ENCODE results near the gene CXCR5. TPM values are rescaled to one million over a fixed set of nuclear protein-coding genes. Genes with fewer than 3 reads are reported as not detected.

CXCR5 gene
- total RNA-seq, 1 donor from 2014 or later = not detected

DNA sequence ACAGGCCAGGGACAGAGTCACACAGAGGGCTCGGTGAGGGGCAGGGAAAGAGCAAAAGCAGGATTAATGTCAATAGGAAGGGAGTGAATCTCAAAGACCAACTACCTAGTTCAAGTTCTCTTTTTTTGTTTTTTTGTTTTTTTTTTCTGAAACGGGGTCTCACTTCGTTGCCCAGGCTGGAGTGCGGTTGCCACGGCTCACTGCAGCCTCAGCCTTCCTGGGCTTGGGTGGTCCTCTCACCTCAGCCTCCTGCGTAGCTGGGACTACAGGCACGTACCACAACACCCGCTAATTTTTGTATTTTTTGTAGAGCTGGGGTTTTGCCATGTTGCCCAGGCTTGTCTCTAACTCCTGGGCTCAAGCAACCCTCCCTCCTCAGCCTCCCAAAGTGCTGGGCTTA is 51.7 kb downstream of the CXCR5 start:
- Histone ChIP-seq H3K9me3 (ENCODE audit: control insufficient read depth in 3 of 3, low read length in 3 of 3) (no peaks in the 10 kb centered on the region), H3K27me3 (ENCODE audit: control insufficient read depth in 3 of 3, insufficient read depth in 3 of 3, low read length in 3 of 3) (peaks cover 0 to 7% (median 3%) of the 10 kb centered on the region in 3 donors), H3K27ac (ENCODE audit: low read depth, low read length) (no peak overlapping the region), H3K4me3 (ENCODE audit: low read length in 3 of 3) (no peak overlapping the region), H3K9ac (ENCODE audit: low read depth in 1 of 3, low read length in 3 of 3) (no peak overlapping the region), H3K36me3 (ENCODE audit: control insufficient read depth in 3 of 3, insufficient read depth in 3 of 3, low read length in 3 of 3) (no peaks in the 10 kb centered on the region), H3K4me1 (ENCODE audit: control insufficient read depth in 3 of 3, insufficient read depth in 3 of 3, low read length in 3 of 3) (peaks cover 15 to 25% (median 19%) of the 10 kb centered on the region in 3 donors)

DNA sequence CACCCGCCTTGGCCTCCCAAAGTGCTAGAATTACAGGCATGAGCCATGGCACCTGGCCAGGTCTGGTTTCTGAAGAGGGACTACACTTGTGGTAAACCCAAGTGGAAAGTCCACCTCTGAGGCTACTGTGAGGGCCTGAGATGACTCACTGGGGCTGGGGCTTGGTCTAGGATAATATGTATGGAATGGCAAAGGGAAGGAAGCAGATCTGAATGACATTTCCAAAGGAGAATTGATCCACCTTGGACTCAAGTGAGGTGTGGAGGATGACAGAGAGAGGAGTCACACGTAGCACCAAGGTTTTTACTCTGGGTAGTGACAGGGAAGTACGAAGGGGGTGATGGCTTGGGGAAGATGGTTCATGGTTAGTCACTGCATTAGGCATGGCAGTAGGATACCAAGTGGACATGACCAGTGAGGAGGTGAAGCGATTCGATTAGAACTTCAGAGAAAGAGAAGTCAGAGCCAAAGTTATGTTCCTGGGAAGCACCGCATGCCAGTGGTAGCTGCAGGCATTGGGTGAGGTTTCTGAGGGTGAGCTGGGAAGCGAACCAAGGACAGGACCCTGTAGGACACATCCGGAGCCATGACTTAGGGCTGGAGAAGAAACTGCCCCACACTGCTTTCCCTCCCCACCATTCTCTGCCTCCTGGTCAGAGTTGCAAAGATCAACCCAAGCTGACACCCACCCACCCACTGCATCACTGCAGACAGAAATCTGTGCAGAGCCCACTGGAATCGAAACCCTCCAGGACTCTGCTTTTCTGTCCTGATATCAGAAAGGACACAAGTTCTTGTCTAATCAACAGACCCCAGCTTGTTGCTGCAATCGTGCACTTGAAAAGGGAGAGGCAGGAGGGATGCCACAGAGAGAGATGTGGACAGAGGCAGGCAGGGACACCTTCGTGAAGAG is 55.1 kb downstream of the CXCR5 start:
- Histone ChIP-seq H3K9ac (ENCODE audit: low read depth in 1 of 3, low read length in 3 of 3) (no peak overlapping the region), H3K9me3 (ENCODE audit: control insufficient read depth in 3 of 3, low read length in 3 of 3) (no peaks in the 10 kb centered on the region), H3K36me3 (ENCODE audit: control insufficient read depth in 3 of 3, insufficient read depth in 3 of 3, low read length in 3 of 3) (no peaks in the 10 kb centered on the region), H3K27me3 (ENCODE audit: control insufficient read depth in 3 of 3, insufficient read depth in 3 of 3, low read length in 3 of 3) (peaks cover 0 to 10% (median 6%) of the 10 kb centered on the region in 3 donors), H3K27ac (ENCODE audit: low read depth, low read length) (no peak overlapping the region), H3K4me3 (ENCODE audit: low read length in 3 of 3) (no peak overlapping the region), H3K4me1 (ENCODE audit: control insufficient read depth in 3 of 3, insufficient read depth in 3 of 3, low read length in 3 of 3) (peaks cover 1 to 6% (median 3%) of the 10 kb centered on the region in 3 donors)

DNA sequence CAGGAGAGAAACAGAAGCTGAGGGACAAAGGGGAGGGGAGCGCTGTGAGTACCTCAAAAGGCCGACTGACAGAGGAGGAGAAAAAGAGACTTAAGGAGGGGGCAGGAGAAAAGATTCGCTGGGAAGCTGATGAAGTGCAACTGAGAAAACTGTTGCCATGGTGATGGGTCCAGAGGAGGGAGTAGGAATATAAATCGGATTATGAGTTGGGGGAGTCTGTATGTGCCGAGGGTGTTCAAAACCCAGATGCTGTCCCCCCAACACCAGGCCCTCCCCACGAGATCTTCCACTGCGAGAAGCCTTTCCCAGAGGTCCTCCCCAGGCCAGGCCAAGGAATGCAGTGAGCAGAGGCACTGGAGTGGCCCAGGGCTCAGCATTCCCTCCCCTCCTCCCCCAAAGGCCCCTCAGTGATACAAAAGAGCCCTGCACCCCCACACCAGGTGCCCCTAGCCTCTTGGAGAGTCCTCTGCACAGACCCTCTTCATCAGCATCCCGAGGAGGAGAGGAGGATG is 55.8 kb downstream of the CXCR5 start:
- no peak overlapping the region for H3K4me3 ChIP-seq (ENCODE audit: low read length in 3 of 3)
- no peaks in the 10 kb centered on the region for H3K9me3 ChIP-seq (ENCODE audit: control insufficient read depth in 3 of 3, low read length in 3 of 3)
- H3K9ac ChIP-seq (ENCODE audit: low read depth in 1 of 3, low read length in 3 of 3) = peak overlapping the region in 1 of 3 donors; percentile 4
- no peaks in the 10 kb centered on the region for H3K36me3 ChIP-seq (ENCODE audit: control insufficient read depth in 3 of 3, insufficient read depth in 3 of 3, low read length in 3 of 3)
- H3K4me1 ChIP-seq (ENCODE audit: control insufficient read depth in 3 of 3, insufficient read depth in 3 of 3, low read length in 3 of 3) = no peaks in the 10 kb centered on the region
- peaks cover 0 to 10% (median 6%) of the 10 kb centered on the region in 3 donors for H3K27me3 ChIP-seq (ENCODE audit: control insufficient read depth in 3 of 3, insufficient read depth in 3 of 3, low read length in 3 of 3)
- H3K27ac ChIP-seq (ENCODE audit: low read depth, low read length) = no peak overlapping the region

DNA sequence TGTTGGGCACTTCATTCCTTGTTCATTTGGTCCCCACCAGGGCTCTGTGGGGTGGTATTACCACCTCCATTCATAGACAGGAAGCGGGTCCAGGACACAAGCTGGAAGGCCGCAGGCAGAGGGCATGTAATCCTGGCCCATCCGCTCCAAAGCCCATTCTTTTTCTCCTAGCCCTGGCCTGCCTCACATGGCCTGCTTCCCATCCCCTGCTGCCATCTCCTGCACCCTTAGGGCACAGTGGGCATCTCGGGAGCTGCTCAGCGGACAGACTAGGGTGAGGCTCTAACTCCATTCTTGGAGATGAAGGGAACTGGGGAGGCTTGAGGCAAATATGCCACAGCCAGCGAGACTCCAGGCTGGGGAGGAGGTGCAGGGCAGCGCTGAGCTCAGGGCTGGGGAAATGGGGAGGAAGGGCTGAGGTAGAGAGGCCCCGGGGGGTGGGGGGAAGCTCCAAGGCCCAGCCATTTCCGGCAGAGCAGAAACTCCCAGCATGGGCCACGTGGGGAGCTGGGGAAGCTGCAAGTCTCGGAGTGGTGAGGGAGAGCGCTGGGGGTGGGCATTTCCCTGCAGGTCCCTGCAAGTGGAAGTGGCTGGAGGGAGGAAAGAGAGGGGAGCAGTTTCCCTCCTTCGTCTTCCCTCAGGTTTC is 56.4 kb downstream of the CXCR5 start:
- Histone ChIP-seq H3K4me1 (ENCODE audit: control insufficient read depth in 3 of 3, insufficient read depth in 3 of 3, low read length in 3 of 3) (no peaks in the 10 kb centered on the region), H3K4me3 (ENCODE audit: low read length in 3 of 3) (no peak overlapping the region), H3K36me3 (ENCODE audit: control insufficient read depth in 3 of 3, insufficient read depth in 3 of 3, low read length in 3 of 3) (no peaks in the 10 kb centered on the region), H3K9me3 (ENCODE audit: control insufficient read depth in 3 of 3, low read length in 3 of 3) (no peaks in the 10 kb centered on the region), H3K27ac (ENCODE audit: low read depth, low read length) (no peak overlapping the region), H3K9ac (ENCODE audit: low read depth in 1 of 3, low read length in 3 of 3) (no peak overlapping the region), H3K27me3 (ENCODE audit: control insufficient read depth in 3 of 3, insufficient read depth in 3 of 3, low read length in 3 of 3) (peaks cover 0 to 10% (median 6%) of the 10 kb centered on the region in 3 donors)

DNA sequence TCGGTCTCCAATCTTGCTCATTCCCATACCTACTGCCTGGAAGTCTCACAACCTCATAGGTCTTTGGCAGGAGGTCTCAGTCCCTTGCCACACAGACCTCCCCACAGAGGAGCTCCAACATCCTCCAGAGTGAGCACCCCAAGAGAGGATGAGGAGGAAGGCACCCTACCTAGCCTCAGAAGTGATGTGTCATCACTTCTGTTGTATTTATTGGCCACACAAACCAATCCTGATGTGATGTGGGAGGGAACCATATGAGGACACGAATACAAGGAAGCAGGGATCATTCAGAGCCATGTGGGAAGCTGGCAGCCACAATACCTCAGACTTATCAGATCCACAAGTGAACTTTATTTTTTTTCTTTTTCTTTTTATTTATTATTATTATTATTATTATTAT is 63.4 kb downstream of the CXCR5 start:
- no peaks in the 10 kb centered on the region for H3K4me1 ChIP-seq (ENCODE audit: control insufficient read depth in 3 of 3, insufficient read depth in 3 of 3, low read length in 3 of 3)
- H3K36me3 ChIP-seq (ENCODE audit: control insufficient read depth in 3 of 3, insufficient read depth in 3 of 3, low read length in 3 of 3) = no peaks in the 10 kb centered on the region
- no peaks in the 10 kb centered on the region for H3K9me3 ChIP-seq (ENCODE audit: control insufficient read depth in 3 of 3, low read length in 3 of 3)
- no peak overlapping the region for H3K4me3 ChIP-seq (ENCODE audit: low read length in 3 of 3)
- no peak overlapping the region for H3K9ac ChIP-seq (ENCODE audit: low read depth in 1 of 3, low read length in 3 of 3)
- H3K27ac ChIP-seq (ENCODE audit: low read depth, low read length) = no peak overlapping the region
- H3K27me3 ChIP-seq (ENCODE audit: control insufficient read depth in 3 of 3, insufficient read depth in 3 of 3, low read length in 3 of 3) = no peaks in the 10 kb centered on the region

Small RNA genes within 50 kb of the gene (small RNA-seq; reads per million reads assigned to genes)
- gene MIR4492 (not detected), gene RF00019 (not detected), gene RN7SL688P (not detected)

Other genes with a start within 250 kb of the CXCR5 start
- 0.52 TPM for gene TREH, start 204.2 kb upstream of the CXCR5 start, total RNA-seq
- 103 TPM for gene DDX6, start 92.7 kb upstream of the CXCR5 start, total RNA-seq
- gene BCL9L, start 42.0 kb downstream of the CXCR5 start, total RNA-seq = 24.0 TPM
- gene UPK2, start 72.4 kb downstream of the CXCR5 start, total RNA-seq = not detected
- not detected for gene FOXR1, start 87.9 kb downstream of the CXCR5 start, total RNA-seq
- gene CENATAC, start 114.2 kb downstream of the CXCR5 start, total RNA-seq = 8.4 TPM
- 1,590 TPM for gene RPS25, start 134.5 kb downstream of the CXCR5 start, total RNA-seq
- gene TRAPPC4, start 134.9 kb downstream of the CXCR5 start, total RNA-seq = 39.1 TPM
- gene SLC37A4, start 147.0 kb downstream of the CXCR5 start, total RNA-seq = 6.8 TPM
- gene HYOU1, start 173.3 kb downstream of the CXCR5 start, total RNA-seq = 23.0 TPM
- gene VPS11, start 183.9 kb downstream of the CXCR5 start, total RNA-seq = 21.4 TPM
- 6.8 TPM for gene HMBS, start 201.0 kb downstream of the CXCR5 start, total RNA-seq
- gene DPAGT1, start 218.0 kb downstream of the CXCR5 start, total RNA-seq = 8.4 TPM
- 2.1 TPM for gene C2CD2L, start 223.5 kb downstream of the CXCR5 start, total RNA-seq
- gene HINFP, start 237.7 kb downstream of the CXCR5 start, total RNA-seq = 18.3 TPM

Measured in skeletal muscle tissue (tissue), 5 donors.